ENCODE results near the gene RASGRP3.
A peak's percentile ranks its signal among the peaks of the same experiment; 100 is the strongest.

Gene RASGRP3

GRCh38 chr2:33583194-33583938, 106.9 kb downstream of the RASGRP3 start:
- 4% methylated on average over 1 of the region's 2 CpGs for WGBS
- Histone ChIP-seq H3K4me3 (ENCODE audit: low read length) (0 out of 2 replicates have a peak overlapping the region, but pooled peaks have one; percentile 18), H3K27me3 (ENCODE audit: insufficient read depth, low read length) (no peaks in the 10 kb centered on the region), H3K36me3 (ENCODE audit: insufficient read depth, low read length) (peaks cover 44% of the 10 kb centered on the region), H3K9me3 (ENCODE audit: insufficient read depth, low read depth, low read length) (no peaks in the 10 kb centered on the region), H3K27ac (ENCODE audit: low read depth, low read length) (peak overlapping the region; percentile 84), H3K4me1 (ENCODE audit: insufficient read depth, low read length) (peaks cover 29% of the 10 kb centered on the region), H3K9ac (ENCODE audit: low read depth, low read length) (0 out of 2 replicates have a peak overlapping the region, but pooled peaks have one; percentile 18)

DNA sequence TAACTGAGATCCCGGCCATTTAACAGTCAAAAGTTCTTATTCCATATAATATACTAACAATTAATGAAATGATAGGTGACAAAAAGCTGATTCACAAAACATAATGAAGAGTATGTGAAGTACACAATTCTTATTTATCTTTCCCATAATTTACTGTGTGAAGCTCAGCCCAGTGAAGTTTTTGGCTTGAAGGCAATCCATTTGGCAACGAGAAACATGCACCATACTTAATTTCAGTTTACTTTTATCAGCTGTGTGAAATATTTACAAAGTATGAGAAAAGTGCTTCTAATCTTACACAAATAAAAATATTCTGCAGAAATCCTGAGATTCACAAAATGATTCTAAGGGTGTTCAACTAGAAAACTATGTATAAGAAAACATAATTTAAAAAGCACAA, 110.3 kb downstream of the RASGRP3 start:
- WGBS: 90% methylated on average over 2 of the region's 2 CpGs
- Histone ChIP-seq H3K4me1 (ENCODE audit: insufficient read depth, low read length) (peaks cover 37% of the 10 kb centered on the region), H3K9ac (ENCODE audit: low read depth, low read length) (no peak overlapping the region), H3K27ac (ENCODE audit: low read depth, low read length) (no peak overlapping the region), H3K4me3 (ENCODE audit: low read length) (no peak overlapping the region), H3K9me3 (ENCODE audit: insufficient read depth, low read depth, low read length) (no peaks in the 10 kb centered on the region), H3K36me3 (ENCODE audit: insufficient read depth, low read length) (peaks cover 75% of the 10 kb centered on the region), H3K27me3 (ENCODE audit: insufficient read depth, low read length) (no peaks in the 10 kb centered on the region)

- Histone ChIP-seq H3K27ac (ENCODE audit: low read depth, low read length) (no peak overlapping the region), H3K9me3 (ENCODE audit: insufficient read depth, low read depth, low read length) (no peaks in the 10 kb centered on the region), H3K27me3 (ENCODE audit: insufficient read depth, low read length) (no peaks in the 10 kb centered on the region), H3K9ac (ENCODE audit: low read depth, low read length) (no peak overlapping the region), H3K4me3 (ENCODE audit: low read length) (no peak overlapping the region), H3K36me3 (ENCODE audit: insufficient read depth, low read length) (peaks cover 90% of the 10 kb centered on the region), H3K4me1 (ENCODE audit: insufficient read depth, low read length) (peaks cover 23% of the 10 kb centered on the region)
- 92% methylated on average over 2 of the region's 2 CpGs for WGBS
Observed at GRCh38 chr2:33588232-33588631, 111.8 kb downstream of the RASGRP3 start.

DNA sequence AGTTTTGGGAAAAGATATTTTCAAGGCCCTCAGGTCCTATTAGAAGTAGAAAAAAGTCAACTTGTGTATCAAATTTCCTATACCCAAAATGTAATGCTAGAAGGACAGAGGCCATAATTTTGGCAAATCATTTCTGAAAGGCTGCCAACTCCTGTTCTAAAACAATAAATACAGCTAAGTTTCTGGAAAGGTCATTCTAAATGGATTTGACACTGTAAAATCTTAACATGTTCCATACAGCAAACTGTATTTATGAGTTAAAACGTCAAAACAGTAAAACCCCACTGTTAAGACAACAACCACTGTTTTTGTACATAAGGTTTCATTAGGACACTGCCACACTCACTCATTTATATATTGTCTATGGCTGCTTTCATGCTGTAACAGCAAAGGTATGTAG, 113.0 kb downstream of the RASGRP3 start:
- Histone ChIP-seq H3K27me3 (ENCODE audit: insufficient read depth, low read length) (no peaks in the 10 kb centered on the region), H3K9ac (ENCODE audit: low read depth, low read length) (no peak overlapping the region), H3K9me3 (ENCODE audit: insufficient read depth, low read depth, low read length) (no peaks in the 10 kb centered on the region), H3K4me3 (ENCODE audit: low read length) (no peak overlapping the region), H3K27ac (ENCODE audit: low read depth, low read length) (no peak overlapping the region), H3K36me3 (ENCODE audit: insufficient read depth, low read length) (peaks cover 96% of the 10 kb centered on the region), H3K4me1 (ENCODE audit: insufficient read depth, low read length) (peaks cover 15% of the 10 kb centered on the region; the same call in 1 of the 2 replicates)
- WGBS: 100% methylated on average over 1 of the region's 1 CpG

- no peaks in the 10 kb centered on the region for H3K4me1 ChIP-seq (ENCODE audit: insufficient read depth, low read length)
- no peaks in the 10 kb centered on the region for H3K27me3 ChIP-seq (ENCODE audit: insufficient read depth, low read length)
- no peak overlapping the region for H3K27ac ChIP-seq (ENCODE audit: low read depth, low read length)
- no peak overlapping the region for H3K4me3 ChIP-seq (ENCODE audit: low read length)
- H3K36me3 ChIP-seq (ENCODE audit: insufficient read depth, low read length): peaks cover 51% of the 10 kb centered on the region
- H3K9me3 ChIP-seq (ENCODE audit: insufficient read depth, low read depth, low read length): no peaks in the 10 kb centered on the region
- H3K9ac ChIP-seq (ENCODE audit: low read depth, low read length): no peak overlapping the region
- 87% methylated on average over 3 of the region's 3 CpGs for WGBS
Observed at GRCh38 chr2:33595385-33595784, 118.9 kb downstream of the RASGRP3 start.

DNA sequence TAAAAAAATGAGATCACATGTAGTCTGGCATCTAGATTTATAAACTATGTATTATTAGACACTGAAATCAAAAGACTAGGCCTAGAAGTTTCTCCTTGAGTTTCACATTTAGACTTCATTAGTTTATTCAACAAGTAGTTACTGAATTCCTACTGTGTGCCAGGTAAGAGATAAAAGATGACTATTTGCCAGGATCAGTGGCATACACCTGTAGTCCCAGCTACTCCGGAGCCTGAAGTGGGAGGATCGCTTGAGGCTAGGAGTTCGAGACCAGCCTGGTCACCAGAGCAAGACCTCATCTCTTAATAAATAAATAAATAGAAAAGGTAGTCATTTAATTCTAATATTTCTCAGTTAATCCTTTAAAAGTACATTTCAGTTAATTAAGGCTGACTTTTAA, 120.6 kb downstream of the RASGRP3 start:
- no peak overlapping the region for H3K9ac ChIP-seq (ENCODE audit: low read depth, low read length)
- H3K27ac ChIP-seq (ENCODE audit: low read depth, low read length): no peak overlapping the region
- no peaks in the 10 kb centered on the region for H3K27me3 ChIP-seq (ENCODE audit: insufficient read depth, low read length)
- H3K9me3 ChIP-seq (ENCODE audit: insufficient read depth, low read depth, low read length): no peaks in the 10 kb centered on the region
- 0 out of 2 replicates have a peak overlapping the region, but pooled peaks have one; percentile 86 for H3K4me3 ChIP-seq (ENCODE audit: low read length)
- H3K36me3 ChIP-seq (ENCODE audit: insufficient read depth, low read length): peaks cover 34% of the 10 kb centered on the region
- H3K4me1 ChIP-seq (ENCODE audit: insufficient read depth, low read length): peaks cover 2% of the 10 kb centered on the region; the same call in 1 of the 2 replicates
- 77% methylated on average over 2 of the region's 3 CpGs for WGBS

- H3K27me3 ChIP-seq (ENCODE audit: insufficient read depth, low read length): no peaks in the 10 kb centered on the region
- H3K9me3 ChIP-seq (ENCODE audit: insufficient read depth, low read depth, low read length): no peaks in the 10 kb centered on the region
- H3K36me3 ChIP-seq (ENCODE audit: insufficient read depth, low read length): peaks cover 18% of the 10 kb centered on the region
- peak overlapping the region; percentile 86 for H3K4me3 ChIP-seq (ENCODE audit: low read length)
- H3K9ac ChIP-seq (ENCODE audit: low read depth, low read length): peak overlapping the region; percentile 71
- H3K4me1 ChIP-seq (ENCODE audit: insufficient read depth, low read length): peaks cover 15% of the 10 kb centered on the region
- no peak overlapping the region; the same call in 1 of the 2 replicates for H3K27ac ChIP-seq (ENCODE audit: low read depth, low read length)
- WGBS: under 1% methylated on average over 23 of the region's 23 CpGs
Observed at GRCh38 chr2:33598561-33599174, 122.2 kb downstream of the RASGRP3 start.

- H3K36me3 ChIP-seq (ENCODE audit: insufficient read depth, low read length): peaks cover 11% of the 10 kb centered on the region
- H3K27me3 ChIP-seq (ENCODE audit: insufficient read depth, low read length): no peaks in the 10 kb centered on the region
- peaks cover 22% of the 10 kb centered on the region for H3K4me1 ChIP-seq (ENCODE audit: insufficient read depth, low read length)
- peak within 1 kb of the TSS; percentile 71 for H3K9ac ChIP-seq (ENCODE audit: low read depth, low read length)
- under 1% methylated on average over 56 of the region's 56 CpGs for WGBS
- peak within 1 kb of the TSS; percentile 5; the same call in 1 of the 2 replicates for H3K27ac ChIP-seq (ENCODE audit: low read depth, low read length)
- no peaks in the 10 kb centered on the region for H3K9me3 ChIP-seq (ENCODE audit: insufficient read depth, low read depth, low read length)
- peak within 1 kb of the TSS; percentile 86 for H3K4me3 ChIP-seq (ENCODE audit: low read length)
Observed at GRCh38 chr2:33599175-33599942, 122.9 kb downstream of the RASGRP3 start, which contains the start of gene FAM98A. Gene FAM98A, minus strand, starts transcription at chr2:33599299. Its CDS starts 78 bp downstream, at chr2:33599221.

DNA sequence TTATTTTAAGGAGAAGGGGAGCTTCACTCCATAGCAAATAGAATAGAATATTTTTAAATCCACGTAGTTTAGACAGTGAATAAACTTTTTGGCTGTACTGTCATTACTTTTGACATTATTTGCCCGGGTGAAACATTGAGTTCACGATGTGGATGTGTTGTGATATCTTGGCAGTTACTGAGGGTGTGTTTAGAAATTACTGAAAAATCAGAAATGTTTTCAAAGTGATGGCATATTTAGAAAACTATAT, 123.4 kb downstream of the RASGRP3 start:
- H3K4me3 ChIP-seq (ENCODE audit: low read length): peak overlapping the region; percentile 86
- H3K9me3 ChIP-seq (ENCODE audit: insufficient read depth, low read depth, low read length): no peaks in the 10 kb centered on the region
- no peaks in the 10 kb centered on the region for H3K27me3 ChIP-seq (ENCODE audit: insufficient read depth, low read length)
- 0 out of 2 replicates have a peak overlapping the region, but pooled peaks have one; percentile 5 for H3K27ac ChIP-seq (ENCODE audit: low read depth, low read length)
- WGBS: 39% methylated on average over 3 of the region's 3 CpGs
- peak overlapping the region; percentile 63 for H3K9ac ChIP-seq (ENCODE audit: low read depth, low read length)
- H3K36me3 ChIP-seq (ENCODE audit: insufficient read depth, low read length): peaks cover 7% of the 10 kb centered on the region
- peaks cover 27% of the 10 kb centered on the region for H3K4me1 ChIP-seq (ENCODE audit: insufficient read depth, low read length)

DNA sequence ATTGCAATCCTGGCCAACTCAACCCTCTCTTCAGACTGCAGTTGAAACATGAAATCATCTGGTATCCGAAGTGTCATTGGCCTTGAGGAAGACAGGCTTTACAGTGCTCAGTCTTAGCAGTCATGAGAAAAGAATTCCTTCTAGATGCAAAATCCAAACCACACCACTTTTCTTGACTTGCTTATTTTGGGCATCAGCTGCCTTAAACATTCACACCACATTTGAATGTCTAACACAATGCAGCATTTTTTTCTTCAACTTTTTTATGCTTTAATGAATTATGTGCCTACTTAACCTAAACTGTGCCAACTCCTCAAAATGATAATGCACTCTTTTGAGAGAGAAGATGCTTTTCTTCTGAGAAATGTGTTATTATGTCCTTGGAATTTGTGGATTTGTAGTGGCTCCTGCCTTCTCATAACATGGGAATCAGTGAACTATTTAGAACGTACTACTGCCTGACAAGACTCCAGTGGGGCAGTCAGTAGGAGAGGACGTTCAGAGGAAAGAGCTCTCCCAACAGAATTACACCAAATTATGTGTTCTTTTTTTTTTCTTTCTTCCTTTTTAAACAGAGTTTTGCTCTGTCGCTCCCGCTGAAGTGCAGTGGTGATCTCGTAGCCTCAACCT, 125.9 kb downstream of the RASGRP3 start:
- Histone ChIP-seq H3K9ac (ENCODE audit: low read depth, low read length) (no peak overlapping the region), H3K4me1 (ENCODE audit: insufficient read depth, low read length) (peaks cover 35% of the 10 kb centered on the region), H3K27ac (ENCODE audit: low read depth, low read length) (no peak overlapping the region), H3K4me3 (ENCODE audit: low read length) (no peak overlapping the region), H3K9me3 (ENCODE audit: insufficient read depth, low read depth, low read length) (no peaks in the 10 kb centered on the region), H3K36me3 (ENCODE audit: insufficient read depth, low read length) (no peaks in the 10 kb centered on the region), H3K27me3 (ENCODE audit: insufficient read depth, low read length) (no peaks in the 10 kb centered on the region)
- 93% methylated on average over 6 of the region's 6 CpGs for WGBS
